GM21723 (cell line): Measurements from ENCODE around the gene SS18L1.

ENCODE experiments used
- ATAC-seq: cut with Tn5 transposase; IDR thresholded peaks from one replicate; pipeline ENCODE4 v1.9.1; 2021; ENCODE audit warnings: mild to moderate bottlenecking, moderate library complexity; ENCODE audit not compliant: unreplicated experiment

Gene SS18L1

GRCh38 chr20:62168890-62169435 lies 25.4 kb downstream of the SS18L1 start:
- no peak for ATAC-seq

- ATAC-seq = no peak
Measured at GRCh38 chr20:62170536-62170935, 27.0 kb downstream of the SS18L1 start.

GRCh38 chr20:62171245-62171644 lies 27.7 kb downstream of the SS18L1 start:
- no peak for ATAC-seq

GRCh38 chr20:62172666-62173065 lies 29.1 kb downstream of the SS18L1 start:
- ATAC-seq = no peak

GRCh38 chr20:62174021-62174804 lies 30.6 kb downstream of the SS18L1 start:
- no peak for ATAC-seq

GRCh38 chr20:62174870-62175624 lies 31.5 kb downstream of the SS18L1 start:
- ATAC-seq = no peak

GRCh38 chr20:62175711-62176110 lies 32.1 kb downstream of the SS18L1 start:
- ATAC-seq = no peak

GRCh38 chr20:62176866-62177265 lies 33.3 kb downstream of the SS18L1 start:
- no peak for ATAC-seq

- no peak for ATAC-seq
Measured at GRCh38 chr20:62177307-62177706, 33.7 kb downstream of the SS18L1 start.

- no peak for ATAC-seq
Measured at GRCh38 chr20:62178316-62179161, 35.0 kb downstream of the SS18L1 start.

- no peak for ATAC-seq
Measured at GRCh38 chr20:62179162-62179504, 35.6 kb downstream of the SS18L1 start.

- ATAC-seq = no peak
Measured at GRCh38 chr20:62181808-62182207, 38.2 kb downstream of the SS18L1 start.

GRCh38 chr20:62182469-62183425 lies 39.2 kb downstream of the SS18L1 start, which contains the start of gene MTG2:
Gene MTG2, plus strand, starts transcription at chr20:62183028. Its CDS starts 10,393 bp downstream, at chr20:62193421.
- ATAC-seq = peak; percentile 89

GRCh38 chr20:62183426-62184142 lies 40.0 kb downstream of the SS18L1 start:
- ATAC-seq = no peak

- ATAC-seq = no peak
Measured at GRCh38 chr20:62186096-62186426, 42.5 kb downstream of the SS18L1 start.

GRCh38 chr20:62186887-62187866 lies 43.6 kb downstream of the SS18L1 start:
- ATAC-seq = no peak

- ATAC-seq = no peak
Measured at GRCh38 chr20:62190639-62191411, 47.3 kb downstream of the SS18L1 start.
